ENCODE results near the gene BCAP29. TPM values are rescaled to one million over a fixed set of nuclear protein-coding genes. Genes with fewer than 3 reads are reported as not detected.

BCAP29 gene
- total and polyA plus RNA-seq, 9 of the 15 experiments (the other 6 are each of a cell fraction or from before 2014, with no cell fraction given): 63.4 to 137 (median 79.7) TPM

DNA sequence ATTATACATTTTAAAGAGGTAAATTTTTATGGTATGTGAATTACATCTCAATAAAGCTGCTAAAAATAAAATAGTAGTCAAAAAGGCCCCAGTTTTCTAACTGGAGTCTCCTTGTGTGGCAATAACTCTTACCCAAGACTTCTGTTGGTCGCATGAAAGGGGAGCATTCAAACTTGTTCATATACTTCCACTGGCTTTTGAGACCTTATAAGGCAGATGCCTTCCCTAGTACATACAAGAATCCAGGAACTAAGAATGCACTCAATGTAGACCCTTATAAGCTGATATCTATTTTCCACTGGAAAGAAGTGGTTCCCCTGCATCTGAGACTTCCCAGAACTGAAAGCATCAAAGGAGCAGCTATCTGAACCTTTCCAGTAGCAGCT lies 13.0 kb downstream of the BCAP29 start:
- Histone ChIP-seq H3K27ac (ENCODE audit: extremely low read depth, low read depth, low read length) (no peak overlapping the region), H3K27me3 (ENCODE audit: control insufficient read depth in 2 of 2, insufficient read depth in 2 of 2, low read length in 2 of 2) (no peaks in the 10 kb centered on the region), H4K20me1 (replicated peaks; ENCODE audit: control insufficient read depth, insufficient read depth, low read length) (no peaks in the 10 kb centered on the region), H3K9me3 (replicated peaks; ENCODE audit: control insufficient read depth, insufficient read depth, low read depth, low read length) (no peaks in the 10 kb centered on the region), H3K79me2 (ENCODE audit: control insufficient read depth, insufficient read depth, low read length) (peaks cover 6% of the 10 kb centered on the region; the same call in 1 of the 3 replicates), H3K36me3 (ENCODE audit: control insufficient read depth, insufficient read depth, low read length) (peaks cover 71% of the 10 kb centered on the region), H3K4me2 (ENCODE audit: insufficient read depth, low read length) (no peak overlapping the region), H3K4me3 (no peak overlapping the region), H2AFZ (ENCODE audit: low read depth, low read length) (no peak overlapping the region), H3K9ac (ENCODE audit: insufficient read depth in 1 of 2, low read depth in 2 of 2, low read length in 2 of 2) (no peak overlapping the region), H3K4me1 (replicated peaks in 1 of 2; ENCODE audit: control insufficient read depth in 2 of 2, insufficient read depth in 2 of 2, low read length in 2 of 2) (no peaks in the 10 kb centered on the region), H3K9me1 (ENCODE audit: control insufficient read depth, insufficient read depth, low read length) (peaks cover 2% of the 10 kb centered on the region)
- POLR2A ChIA-PET: interaction anchor here (0.5 to 2.2 kb wide), 2 partner anchors 11 to 21 kb away, joined by 3 to 12 read pairs; no protein-coding TSS in a partner anchor
- in situ Hi-C loops (cut with MboI): no loop called here
- 84% methylated on average over 1 of the region's 1 CpG for WGBS (ENCODE audit: insufficient coverage, low coverage, missing lambda C conversion rate)
- ATAC-seq: 0 out of 3 replicates have a peak, but pooled peaks have one; percentile 34
- DNase-seq (ENCODE audit: extremely low read depth in 1 of 4, low spot score in 3 of 4): no peak
- intact Hi-C loops (cut with micrococcal nuclease): no loop called here
- FAIRE-seq: no peak
- TF ChIP-seq MECOM (CRISPR knock-in tag; IDR thresholded peaks at IDR 0.05) (no peak), FOXJ2 (tag; IDR thresholded peaks at IDR 0.05) (no peak), ZNF384 (IDR thresholded peaks at IDR 0.05; ENCODE audit: low read depth, low read length) (no peak), SMAD1 (IDR thresholded peaks at IDR 0.05; ENCODE audit: low read depth, low read length, partially characterized antibody) (no peak), BCL6 (CRISPR knock-in tag; IDR thresholded peaks at IDR 0.05) (no peak), PHB (CRISPR knock-in tag; IDR thresholded peaks at IDR 0.05) (no peak), NFXL1 (CRISPR knock-in tag; IDR thresholded peaks at IDR 0.05) (no peak), EP300 (IDR thresholded peaks at IDR 0.05; ENCODE audit: low read length) (no peak)
- TF ChIP-seq, protein P1, sequence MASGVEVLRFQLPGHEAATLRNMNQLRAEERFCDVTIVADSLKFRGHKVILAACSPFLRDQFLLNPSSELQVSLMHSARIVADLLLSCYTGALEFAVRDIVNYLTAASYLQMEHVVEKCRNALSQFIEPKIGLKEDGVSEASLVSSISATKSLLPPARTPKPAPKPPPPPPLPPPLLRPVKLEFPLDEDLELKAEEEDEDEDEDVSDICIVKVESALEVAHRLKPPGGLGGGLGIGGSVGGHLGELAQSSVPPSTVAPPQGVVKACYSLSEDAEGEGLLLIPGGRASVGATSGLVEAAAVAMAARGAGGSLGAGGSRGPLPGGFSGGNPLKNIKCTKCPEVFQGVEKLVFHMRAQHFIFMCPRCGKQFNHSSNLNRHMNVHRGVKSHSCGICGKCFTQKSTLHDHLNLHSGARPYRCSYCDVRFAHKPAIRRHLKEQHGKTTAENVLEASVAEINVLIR (CRISPR knock-in tag; IDR thresholded peaks at IDR 0.05): no peak
- TF ChIP-seq, protein P2, sequence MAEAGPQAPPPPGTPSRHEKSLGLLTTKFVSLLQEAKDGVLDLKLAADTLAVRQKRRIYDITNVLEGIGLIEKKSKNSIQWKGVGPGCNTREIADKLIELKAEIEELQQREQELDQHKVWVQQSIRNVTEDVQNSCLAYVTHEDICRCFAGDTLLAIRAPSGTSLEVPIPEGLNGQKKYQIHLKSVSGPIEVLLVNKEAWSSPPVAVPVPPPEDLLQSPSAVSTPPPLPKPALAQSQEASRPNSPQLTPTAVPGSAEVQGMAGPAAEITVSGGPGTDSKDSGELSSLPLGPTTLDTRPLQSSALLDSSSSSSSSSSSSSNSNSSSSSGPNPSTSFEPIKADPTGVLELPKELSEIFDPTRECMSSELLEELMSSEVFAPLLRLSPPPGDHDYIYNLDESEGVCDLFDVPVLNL (CRISPR knock-in tag; IDR thresholded peaks at IDR 0.05; ENCODE audit: low read depth): no peak
- TF ChIP-seq, protein P3, sequence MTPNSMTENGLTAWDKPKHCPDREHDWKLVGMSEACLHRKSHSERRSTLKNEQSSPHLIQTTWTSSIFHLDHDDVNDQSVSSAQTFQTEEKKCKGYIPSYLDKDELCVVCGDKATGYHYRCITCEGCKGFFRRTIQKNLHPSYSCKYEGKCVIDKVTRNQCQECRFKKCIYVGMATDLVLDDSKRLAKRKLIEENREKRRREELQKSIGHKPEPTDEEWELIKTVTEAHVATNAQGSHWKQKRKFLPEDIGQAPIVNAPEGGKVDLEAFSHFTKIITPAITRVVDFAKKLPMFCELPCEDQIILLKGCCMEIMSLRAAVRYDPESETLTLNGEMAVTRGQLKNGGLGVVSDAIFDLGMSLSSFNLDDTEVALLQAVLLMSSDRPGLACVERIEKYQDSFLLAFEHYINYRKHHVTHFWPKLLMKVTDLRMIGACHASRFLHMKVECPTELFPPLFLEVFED (CRISPR knock-in tag; conservative IDR thresholded peaks at IDR 0.05): no peak
- CTCF ChIA-PET (ENCODE audit: low intra/inter-chr PET ratio): no interaction called here
- BruUV-seq (replicated peaks): no TSS peak
